Nephron progenitor cell (in vitro differentiated cells): Measurements from ENCODE around the gene CSF2RB.

Source experiments
- DNase-seq: peaks from one replicate; pipeline ENCODE4 v3.0.0; 2021
- H3K27ac Mint-ChIP-seq: 2 replicates; pipeline ENCODE4 v1.8.0; 2021; ENCODE audit warnings: mild to moderate bottlenecking, moderate library complexity, mixed read lengths
- H3K27me3 Mint-ChIP-seq: 2 replicates; pipeline ENCODE4 v1.8.0; 2021; ENCODE audit warnings: mild to moderate bottlenecking, low read depth, mixed read lengths; ENCODE audit not compliant: poor library complexity
- H3K36me3 Mint-ChIP-seq: 2 replicates; pipeline ENCODE4 v1.8.0; 2021; ENCODE audit warnings: low read depth, mixed read lengths
- H3K4me1 Mint-ChIP-seq: 2 replicates; pipeline ENCODE4 v1.8.0; 2021; ENCODE audit warnings: mixed read lengths
- H3K4me3 Mint-ChIP-seq: 2 replicates; pipeline ENCODE4 v1.8.0; 2021; ENCODE audit warnings: mild to moderate bottlenecking, moderate library complexity, mixed read lengths
- H3K9me3 Mint-ChIP-seq: 2 replicates; pipeline ENCODE4 v1.8.0; 2021; ENCODE audit warnings: mild to moderate bottlenecking, moderate library complexity, mixed read lengths
- CTCF ChIP-seq: fragments of 200-600 bp; sonication (generic); IDR thresholded peaks from 2 replicates; pipeline ENCODE4 v1.5.0; 2021; ENCODE audit warnings: antibody characterized with exemption

CSF2RB gene

DNA sequence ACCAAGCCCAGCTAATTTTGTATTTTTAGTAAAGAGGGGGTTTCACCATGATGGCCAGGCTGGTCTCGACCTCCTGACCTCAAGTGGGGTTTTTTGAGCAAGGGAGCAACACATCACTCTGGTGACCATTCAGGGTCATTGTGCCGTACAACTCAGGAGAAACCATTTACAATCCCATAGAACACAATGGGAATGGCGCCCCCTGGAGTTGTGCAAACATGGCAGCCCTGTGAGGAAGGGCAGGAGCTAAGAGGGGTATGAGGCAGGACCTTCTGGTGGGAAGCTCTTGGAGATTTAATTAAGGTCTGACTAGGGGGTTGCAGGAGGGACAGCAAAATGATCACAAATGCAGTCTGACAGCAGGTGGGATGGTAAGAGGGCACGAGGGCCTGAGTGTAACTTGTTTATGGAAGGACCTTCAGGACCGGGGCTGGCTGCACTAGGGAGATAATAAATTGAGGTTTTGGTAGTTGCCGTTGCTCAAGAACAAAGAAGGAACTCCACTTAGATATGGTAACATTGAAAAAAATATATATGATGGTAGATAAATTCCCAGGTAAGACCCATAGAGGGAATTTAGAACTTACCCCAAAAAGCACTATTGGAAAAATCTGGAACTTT lies 9.1 kb upstream of the CSF2RB start:
- Mint-ChIP-seq H3K27ac (no peak overlapping the region), H3K9me3 (peaks cover 6% of the 10 kb centered on the region), H3K4me1 (peaks cover 14% of the 10 kb centered on the region), H3K27me3 (peaks cover 25% of the 10 kb centered on the region), H3K36me3 (no peaks in the 10 kb centered on the region), H3K4me3 (no peak overlapping the region)
- TF ChIP-seq CTCF: no peak
- DNase-seq: no peak

- DNase-seq: no peak
- Mint-ChIP-seq H3K9me3 (no peaks in the 10 kb centered on the region), H3K27ac (no peak overlapping the region), H3K27me3 (peaks cover 42% of the 10 kb centered on the region), H3K4me3 (no peak overlapping the region), H3K36me3 (no peaks in the 10 kb centered on the region), H3K4me1 (peaks cover 4% of the 10 kb centered on the region)
- no peak for TF ChIP-seq CTCF
These were observed 5.9 kb upstream of the CSF2RB start for GRCh38 chr22:36907253-36908195.

DNA sequence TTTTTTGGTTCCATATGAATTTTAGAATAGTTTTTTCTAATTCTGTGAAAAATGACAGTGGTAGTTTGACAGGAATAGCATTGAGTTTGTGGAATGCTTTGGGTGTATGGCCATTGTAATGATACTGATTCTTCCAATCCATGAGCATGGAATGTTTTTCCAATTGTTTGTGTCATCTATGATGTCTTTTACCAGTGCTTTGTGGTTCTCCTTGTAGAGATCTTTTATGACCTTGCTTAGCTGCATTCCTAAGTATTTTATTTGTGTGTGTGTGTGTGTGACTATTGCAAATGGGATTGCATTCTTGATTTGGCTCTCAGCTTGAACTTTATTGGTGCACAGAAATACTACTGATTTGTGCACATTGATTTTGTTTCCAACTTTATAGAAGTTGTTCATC lies 3.0 kb upstream of the CSF2RB start:
- Mint-ChIP-seq H3K4me1 (no peaks in the 10 kb centered on the region), H3K9me3 (no peaks in the 10 kb centered on the region), H3K36me3 (no peaks in the 10 kb centered on the region), H3K27ac (no peak overlapping the region), H3K4me3 (no peak overlapping the region), H3K27me3 (peaks cover 49% of the 10 kb centered on the region)
- no peak for DNase-seq
- no peak for TF ChIP-seq CTCF

- Mint-ChIP-seq H3K36me3 (no peaks in the 10 kb centered on the region), H3K4me1 (no peaks in the 10 kb centered on the region), H3K9me3 (no peaks in the 10 kb centered on the region), H3K27ac (no peak overlapping the region), H3K4me3 (no peak overlapping the region), H3K27me3 (peaks cover 50% of the 10 kb centered on the region)
- TF ChIP-seq CTCF: no peak
- no peak for DNase-seq
These were observed 1.4 kb upstream of the CSF2RB start for GRCh38 chr22:36911887-36912661.

DNA sequence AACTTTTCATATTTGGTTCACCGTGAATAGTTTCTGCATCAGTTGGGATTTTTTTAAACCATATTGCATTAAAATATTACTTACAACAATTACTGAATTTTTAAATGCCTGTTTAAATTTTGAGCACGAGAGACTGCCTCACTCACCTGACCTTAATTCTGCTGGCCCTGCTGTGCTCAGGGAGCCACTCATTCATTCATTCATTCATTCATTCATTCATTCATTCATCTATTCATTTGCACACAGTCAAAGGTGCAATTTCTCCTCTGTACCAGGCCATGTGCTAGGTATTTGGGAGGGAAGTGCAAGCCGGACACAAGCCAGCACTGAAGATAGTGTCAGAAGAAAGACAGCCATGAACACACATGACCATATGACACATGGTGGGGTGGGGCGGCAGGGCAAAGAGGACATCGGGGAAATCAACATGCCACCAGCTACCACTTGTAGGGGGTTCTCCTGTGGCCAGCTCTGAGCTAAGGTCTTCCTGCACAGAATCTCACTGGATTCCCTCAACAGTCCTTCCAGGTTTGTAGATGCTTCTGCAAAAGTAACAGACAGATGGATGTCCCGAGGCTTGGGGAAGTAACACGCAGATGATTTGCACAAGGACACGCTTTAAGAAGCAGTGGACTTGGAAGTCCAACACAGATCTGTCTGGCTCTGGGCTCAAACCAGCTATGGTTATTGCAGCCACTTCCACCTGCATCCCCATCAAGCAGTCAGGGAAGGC lies 568 bp upstream of the CSF2RB start:
- peaks cover 55% of the 10 kb centered on the region for H3K27me3 Mint-ChIP-seq
- TF ChIP-seq CTCF: no peak

More for the DNA sequence above, 568 bp upstream of the CSF2RB start:
- Mint-ChIP-seq H3K27ac (peak overlapping the region; percentile 26), H3K4me3 (no peak overlapping the region), H3K9me3 (no peaks in the 10 kb centered on the region), H3K36me3 (no peaks in the 10 kb centered on the region), H3K4me1 (no peaks in the 10 kb centered on the region)
- DNase-seq: no peak
